IPS DF 19.7 (cell line): Measurements from ENCODE around the gene OLA1.

Experiments used
- DNase-seq: peaks from one replicate; pipeline ENCODE4 v3.0.0-alpha.2; 2013; ENCODE audit warnings: low read depth, low spot score

The OLA1 gene

GRCh38 chr2:174035117-174035635 lies 213.2 kb downstream of the OLA1 start:
- DNase-seq: no peak

GRCh38 chr2:174033163-174033550 lies 215.2 kb downstream of the OLA1 start:
- DNase-seq: no peak

- no peak for DNase-seq
Measured at GRCh38 chr2:174031226-174031625, 217.1 kb downstream of the OLA1 start.

- no peak for DNase-seq
Measured at GRCh38 chr2:174028935-174029334, 219.4 kb downstream of the OLA1 start.

GRCh38 chr2:174027956-174028355 lies 220.4 kb downstream of the OLA1 start:
- DNase-seq: no peak

- DNase-seq: no peak
Measured at GRCh38 chr2:174026122-174026845, 222.0 kb downstream of the OLA1 start.

GRCh38 chr2:174025271-174026121 lies 222.8 kb downstream of the OLA1 start:
- no peak for DNase-seq

GRCh38 chr2:174024524-174025270 lies 223.6 kb downstream of the OLA1 start:
- no peak for DNase-seq

GRCh38 chr2:174023591-174024523 lies 224.5 kb downstream of the OLA1 start:
- DNase-seq: no peak
